ENCODE results near the gene FKBP5. TPM values are rescaled to one million over a fixed set of nuclear protein-coding genes. Genes with fewer than 3 reads are reported as not detected.

Gene FKBP5
- total and polyA plus RNA-seq, 10 of the 15 experiments (the other 5 are each of a cell fraction or from before 2014, with no cell fraction given), result 29.0 to 123 (median 62.3) TPM

GRCh38 chr6:35733633-35734032 is 44.9 kb upstream of the FKBP5 start:
- no TSS peak for BruUV-seq (replicated peaks)
- Histone ChIP-seq H3K79me2 (ENCODE audit: control insufficient read depth, insufficient read depth, low read length) (no peaks in the 10 kb centered on the region; the same call in 1 of the 2 replicates), H3K9me3 (replicated peaks; ENCODE audit: control insufficient read depth, insufficient read depth, low read length) (no peaks in the 10 kb centered on the region), H3K36me3 (ENCODE audit: control insufficient read depth in 2 of 2, insufficient read depth in 2 of 2, low read length in 1 of 2) (no peaks in the 10 kb centered on the region), H3K27ac (ENCODE audit: control insufficient read depth, insufficient read depth) (no peak overlapping the region), H3K4me3 (no peak overlapping the region), H3K27me3 (replicated peaks in 1 of 2; ENCODE audit: control insufficient read depth in 2 of 2, insufficient read depth in 2 of 2, low read length in 1 of 2) (no peaks in the 10 kb centered on the region), H3K9ac (ENCODE audit: control insufficient read depth, insufficient read depth, low read length) (no peak overlapping the region), H3K4me2 (ENCODE audit: control insufficient read depth, insufficient read depth) (no peak overlapping the region), H2AFZ (ENCODE audit: control insufficient read depth, low read depth, low read length) (no peak overlapping the region), H4K20me1 (ENCODE audit: control insufficient read depth, insufficient read depth) (no peaks in the 10 kb centered on the region), H3K4me1 (ENCODE audit: control insufficient read depth, insufficient read depth, low read length) (peaks cover 32% of the 10 kb centered on the region)
- ChIA-PET CTCF (interaction anchor here (0.7 to 9.7 kb wide), 11 partner anchors 16 to 432 kb away, joined by 3 to 374 read pairs (median 5); no protein-coding TSS in a partner anchor), SMC1A (ENCODE audit: uncharacterized antibody, unreplicated experiment) (interaction anchor here (0.9 to 3.4 kb wide), 13 partner anchors 15 to 206 kb away, joined by 3 to 47 read pairs (median 5); no protein-coding TSS in a partner anchor), POLR2A (interaction anchor here (0.6 to 1.4 kb wide), 3 partner anchors 66 to 210 kb away, joined by 3 to 8 read pairs (median 3); no protein-coding TSS in a partner anchor), RAD21 (ENCODE audit: unreplicated experiment) (interaction anchor here (0.9 to 5.6 kb wide), 14 partner anchors 15 to 389 kb away, joined by 3 to 49 read pairs (median 4); no protein-coding TSS in a partner anchor)
- intact Hi-C loops (cut with micrococcal nuclease; ENCODE audit: unreplicated experiment), result loop anchor here (5.0 to 10.0 kb wide), 2 partner anchors 389 to 436 kb away; partner anchors contain the start of genes DEF6 and PPARD
- TF ChIP-seq ZBTB33 (IDR thresholded peaks at IDR 0.05) (no peak), ATF7 (IDR thresholded peaks at IDR 0.05; ENCODE audit: low read depth) (no peak), POLR2AphosphoS5 (IDR thresholded peaks at IDR 0.05; ENCODE audit: low read length) (no peak), CBX5 (IDR thresholded peaks at IDR 0.05; ENCODE audit: low read depth) (no peak), SUZ12 (IDR thresholded peaks at IDR 0.05; ENCODE audit: unreplicated experiment) (no peak), USF1 (IDR thresholded peaks at IDR 0.05; ENCODE audit: borderline replicate concordance, extremely low read length, insufficient read depth, low read depth, low read length) (no peak), TCF12 (IDR thresholded peaks at IDR 0.05; ENCODE audit: low read depth, low read length) (no peak), BACH1 (IDR thresholded peaks at IDR 0.05; ENCODE audit: borderline replicate concordance) (no peak), NKRF (conservative IDR thresholded peaks at IDR 0.05) (no peak), SUPT20H (IDR thresholded peaks at IDR 0.05; ENCODE audit: borderline replicate concordance, control insufficient read depth, low read depth, low read length) (no peak), EP300 (IDR thresholded peaks at IDR 0.05; ENCODE audit: borderline replicate concordance in 1 of 2, control insufficient read depth in 1 of 2, low read depth in 2 of 2, low read length in 2 of 2) (no peak), CHD1 (IDR thresholded peaks at IDR 0.05; ENCODE audit: low read depth, low read length) (no peak)
- no peak for FAIRE-seq
- in situ Hi-C loops (cut with MboI), result no loop called here
- no peak for DNase-seq (ENCODE audit: low read depth, low spot score)
- WGBS (ENCODE audit: insufficient coverage, insufficient replicate concordance, low lambda C conversion rate, missing lambda C conversion rate), result 92% methylated on average over 8 of the region's 8 CpGs
- ATAC-seq, result no peak

Data from GM12878 (cell line).